Stromal cell of bone marrow (primary cell): ENCODE measurements around the gene FAM219B.
"Not testable (repeated sequence)": the region's sequence is repeated elsewhere in the genome, so short reads cannot be mapped to it uniquely, and the experiment has no call there.

Experiments used
- DNase-seq: peaks from one replicate; pipeline ENCODE4 v3.0.0-alpha.2; 2012; ENCODE audit warnings: low read depth

FAM219B gene

DNA sequence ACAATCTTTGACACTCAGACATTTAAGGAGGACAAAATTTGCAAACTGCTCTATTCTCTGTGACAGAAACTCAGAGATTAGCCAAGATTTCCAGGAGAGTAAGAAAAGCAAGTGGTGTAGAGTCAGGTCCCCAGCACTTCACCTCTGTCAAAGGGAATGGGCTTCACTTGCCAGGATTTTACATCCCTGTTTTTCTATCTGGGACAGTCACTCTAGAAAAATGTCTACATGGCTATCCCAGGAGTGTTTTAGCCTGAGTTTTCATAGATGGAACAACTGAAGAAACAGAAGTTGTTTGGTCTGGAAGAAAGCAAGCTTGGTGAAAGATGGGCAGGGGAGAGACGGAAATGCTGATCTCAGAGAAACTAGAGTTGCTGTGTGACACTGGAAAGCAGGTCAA lies 3.0 kb downstream of the FAM219B start:
- no peak for DNase-seq

DNA sequence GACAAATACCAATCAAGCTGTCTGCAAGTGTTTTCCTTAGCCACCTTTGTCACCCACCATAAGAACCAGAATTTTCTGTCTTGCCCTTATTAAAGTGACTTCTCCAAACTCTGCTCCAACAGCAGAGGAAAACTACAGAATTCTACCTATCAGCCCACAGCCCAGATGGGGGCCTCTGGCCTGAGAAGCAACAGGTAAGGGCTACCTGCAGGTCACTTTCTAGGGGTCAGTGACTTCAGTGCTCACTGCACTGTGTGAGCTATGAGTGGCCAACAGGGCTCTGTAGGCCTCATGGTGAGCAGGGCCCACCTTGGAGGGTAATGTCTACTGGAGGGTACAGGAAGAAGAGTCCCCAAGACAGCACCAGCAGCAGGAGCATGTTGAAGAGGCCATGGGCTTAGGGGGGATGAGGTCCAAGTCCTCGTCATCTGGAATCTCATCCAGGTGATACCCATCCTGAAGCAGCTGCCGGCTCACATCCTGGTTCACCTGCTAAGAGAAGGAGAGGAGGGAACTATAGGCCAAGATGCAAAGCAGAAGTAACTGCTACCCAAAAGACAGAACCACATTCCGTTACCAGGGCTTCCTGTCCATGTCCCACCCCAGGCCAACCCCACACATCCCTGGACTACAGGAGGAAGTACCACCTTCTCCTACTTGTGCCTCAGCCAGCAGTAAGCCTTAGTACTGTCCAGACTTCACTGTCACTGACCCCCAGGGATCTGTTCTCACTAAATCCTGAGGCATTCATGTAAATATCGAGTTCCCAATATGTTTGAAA lies 4.2 kb downstream of the FAM219B start:
- no peak for DNase-seq

DNA sequence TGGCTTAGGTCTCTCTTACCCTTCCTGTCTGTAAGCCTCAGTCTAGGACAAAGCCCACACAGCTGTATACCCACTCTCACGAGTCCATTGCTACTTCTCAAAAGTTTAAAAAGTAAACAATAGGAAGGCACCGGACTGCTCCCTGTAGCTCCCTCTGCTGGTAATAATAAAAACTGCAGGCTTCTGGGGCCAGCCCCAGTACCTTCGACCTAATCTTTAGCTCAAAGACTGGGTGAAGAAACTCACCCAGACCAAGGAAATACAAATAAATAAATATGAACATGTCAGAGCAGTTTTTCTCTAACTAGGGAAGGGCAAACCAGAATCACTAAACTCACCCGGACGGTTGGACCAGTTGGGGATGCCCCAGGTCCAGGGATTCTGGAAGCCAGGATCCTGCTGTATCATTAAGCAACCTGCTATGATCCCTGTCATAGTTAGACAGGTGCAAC lies 5.0 kb downstream of the FAM219B start:
- DNase-seq, result no peak

DNA sequence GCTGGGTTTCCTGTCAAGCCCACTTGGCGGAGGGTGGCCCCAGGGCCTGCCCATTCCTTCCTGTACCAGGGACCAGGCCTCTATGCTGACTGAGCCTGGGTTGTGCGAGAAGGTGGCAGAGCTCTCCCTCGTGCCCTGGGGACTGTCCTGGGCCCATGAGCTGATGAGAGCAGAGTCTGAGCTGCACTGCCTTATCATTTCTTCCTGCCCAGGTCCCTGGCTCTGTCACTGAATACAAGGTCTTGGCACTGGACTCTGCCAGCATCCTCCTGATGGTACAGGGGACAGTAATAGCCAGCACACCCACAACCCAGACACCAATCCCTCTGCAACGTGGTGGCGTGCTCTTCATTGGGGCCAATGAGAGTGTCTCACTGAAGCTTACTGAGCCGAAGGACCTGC lies 9.3 kb downstream of the FAM219B start:
- no peak for DNase-seq

DNA sequence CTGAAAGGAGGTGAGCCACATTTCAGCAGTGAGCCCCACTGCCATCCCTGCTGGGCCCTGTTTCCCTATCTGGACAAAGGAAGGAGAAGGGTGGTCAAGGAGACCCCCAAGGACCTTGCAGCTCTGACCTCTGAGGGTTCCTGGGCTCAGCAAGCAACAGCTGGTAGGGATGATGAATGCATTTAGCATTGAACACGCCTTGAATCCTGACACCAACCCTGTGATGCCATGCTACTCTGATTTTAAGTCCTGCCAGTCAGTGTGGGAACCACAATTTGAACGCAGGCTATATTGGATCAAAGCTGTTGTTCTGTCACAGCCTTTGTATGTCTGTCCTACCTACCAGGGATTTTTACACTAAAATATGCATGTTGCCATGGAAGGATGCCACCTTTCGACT lies 10.3 kb downstream of the FAM219B start:
- no peak for DNase-seq

DNA sequence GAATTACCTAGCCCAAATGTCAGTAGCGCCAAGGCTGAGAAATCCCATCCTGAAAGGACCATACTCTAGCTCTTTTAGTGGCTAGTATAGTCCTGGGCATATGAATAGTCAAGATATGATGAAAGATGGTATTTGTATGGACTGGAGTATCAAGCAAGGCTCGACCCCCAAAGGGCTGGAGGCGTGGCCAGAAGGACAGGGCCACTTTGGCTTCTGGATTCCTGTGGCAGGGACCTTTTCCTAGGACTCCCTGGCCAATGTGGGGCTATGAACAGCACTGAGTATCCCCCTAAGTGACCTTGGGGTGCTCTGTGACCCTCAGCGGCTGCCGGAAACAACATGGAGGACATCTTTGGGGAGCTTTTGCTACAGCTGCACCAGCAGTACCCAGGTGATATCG lies 10.8 kb downstream of the FAM219B start:
- DNase-seq, result no peak

DNA sequence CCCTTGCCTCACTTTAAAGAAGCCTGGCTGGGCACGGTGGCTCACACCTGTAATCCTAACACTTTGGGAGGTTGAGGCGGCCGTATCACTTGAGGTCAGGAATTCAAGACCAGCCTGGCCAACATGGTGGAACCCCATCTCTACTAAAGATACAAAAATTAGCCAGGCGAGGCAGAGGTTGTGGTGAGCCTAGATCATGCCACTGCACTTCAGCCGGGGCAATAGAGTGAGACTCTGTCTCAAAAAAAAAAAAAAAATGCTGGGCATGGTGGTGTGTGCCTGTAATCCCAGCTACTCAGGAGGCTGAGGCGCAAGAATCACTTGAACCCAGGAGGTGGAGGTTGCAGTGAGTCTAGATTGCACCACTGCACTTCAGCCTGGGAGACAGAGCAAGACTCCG lies 12.3 kb downstream of the FAM219B start:
- DNase-seq, result not testable (repeated sequence)

DNA sequence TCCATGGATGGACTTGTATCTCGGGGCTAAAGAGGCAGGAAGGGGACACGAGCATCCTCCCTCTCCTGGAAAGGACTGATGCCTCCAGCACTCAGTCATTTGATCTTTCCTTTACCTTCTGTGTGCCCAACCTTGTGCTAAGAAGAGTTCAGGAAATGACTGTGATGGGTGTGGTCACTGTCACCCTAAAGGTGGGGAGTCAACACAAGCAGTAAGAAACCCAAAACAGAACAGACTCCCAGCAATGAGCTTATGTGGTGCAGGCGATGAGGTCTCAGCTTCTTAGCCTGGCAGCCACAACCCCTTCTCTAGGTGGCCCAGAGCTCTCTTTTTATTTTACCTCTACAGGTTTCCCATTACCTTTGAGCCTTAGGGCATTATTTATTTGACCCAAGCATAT lies 13.0 kb downstream of the FAM219B start:
- no peak for DNase-seq

DNA sequence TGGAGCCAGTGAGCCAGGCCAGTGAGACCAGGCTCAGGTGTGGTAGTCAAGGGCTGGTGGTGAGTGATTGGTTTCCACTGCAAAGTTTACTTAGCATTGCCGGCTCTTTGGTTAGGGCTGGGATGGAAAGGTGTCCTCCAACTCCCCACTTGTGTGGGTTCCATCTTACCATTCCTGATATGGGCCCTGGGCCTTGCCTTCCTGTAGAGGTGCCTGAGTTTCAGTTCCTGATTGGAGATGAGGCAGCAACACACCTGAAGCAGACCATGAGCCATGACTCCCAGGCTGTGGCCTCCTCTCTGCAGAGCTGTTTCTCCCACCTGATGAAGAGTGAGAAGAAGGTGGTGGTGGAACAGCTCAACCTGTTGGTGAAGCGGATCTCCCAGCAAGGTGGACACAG lies 13.7 kb downstream of the FAM219B start:
- no peak for DNase-seq

DNA sequence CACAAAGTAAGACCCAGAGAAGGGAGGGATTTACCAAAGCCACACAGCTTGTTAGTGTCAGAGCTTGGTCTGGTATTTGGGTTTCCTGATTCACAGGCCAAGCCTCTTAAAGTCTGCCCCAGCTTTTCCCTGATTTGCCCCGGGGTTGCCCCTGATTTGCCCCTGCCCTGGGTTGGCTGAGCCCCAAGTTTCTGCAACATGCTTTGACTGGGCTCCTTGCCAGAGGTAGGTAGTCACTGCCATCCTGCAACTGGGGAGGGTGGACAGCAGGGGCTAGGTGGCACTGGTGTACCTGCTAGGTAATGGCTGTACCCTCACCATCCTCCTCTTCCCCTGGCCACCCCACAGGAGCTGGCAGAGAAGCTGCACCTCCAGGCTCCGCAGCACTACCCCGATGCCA lies 14.3 kb downstream of the FAM219B start:
- no peak for DNase-seq

DNA sequence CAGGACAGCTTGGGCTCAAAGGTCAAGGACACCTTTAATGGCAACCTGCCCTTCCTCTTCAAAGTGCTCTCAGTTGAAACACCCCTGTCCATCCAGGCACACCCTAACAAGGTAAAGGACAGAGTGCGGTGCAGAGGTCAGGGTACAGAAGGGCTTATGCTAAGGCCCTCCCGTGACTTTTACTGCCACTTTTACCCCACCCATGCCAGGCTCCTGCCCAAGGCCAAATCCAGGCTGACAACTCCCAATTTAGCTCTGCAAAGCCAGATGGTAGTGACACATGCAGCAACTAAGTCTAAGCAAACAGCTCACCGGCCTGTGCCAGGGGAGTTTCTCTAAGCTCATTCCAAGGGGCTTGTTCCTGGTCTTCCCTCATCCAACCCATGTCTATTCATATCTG lies 15.2 kb downstream of the FAM219B start:
- no peak for DNase-seq

DNA sequence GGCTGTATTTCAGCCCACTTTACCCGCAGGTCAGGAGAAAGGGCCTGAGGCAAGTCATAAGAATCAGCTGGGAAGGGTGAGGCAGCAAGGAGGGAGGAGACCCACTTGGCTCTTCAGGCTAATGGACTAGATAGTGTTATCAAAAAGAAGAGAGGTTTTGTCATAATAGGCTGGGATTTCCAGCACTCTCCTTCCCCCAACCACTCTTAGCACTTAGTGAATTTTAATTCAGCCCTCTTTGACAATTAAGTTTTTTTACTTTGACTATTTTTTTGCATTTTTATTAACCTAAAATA lies 16.0 kb downstream of the FAM219B start:
- DNase-seq, result no peak

DNA sequence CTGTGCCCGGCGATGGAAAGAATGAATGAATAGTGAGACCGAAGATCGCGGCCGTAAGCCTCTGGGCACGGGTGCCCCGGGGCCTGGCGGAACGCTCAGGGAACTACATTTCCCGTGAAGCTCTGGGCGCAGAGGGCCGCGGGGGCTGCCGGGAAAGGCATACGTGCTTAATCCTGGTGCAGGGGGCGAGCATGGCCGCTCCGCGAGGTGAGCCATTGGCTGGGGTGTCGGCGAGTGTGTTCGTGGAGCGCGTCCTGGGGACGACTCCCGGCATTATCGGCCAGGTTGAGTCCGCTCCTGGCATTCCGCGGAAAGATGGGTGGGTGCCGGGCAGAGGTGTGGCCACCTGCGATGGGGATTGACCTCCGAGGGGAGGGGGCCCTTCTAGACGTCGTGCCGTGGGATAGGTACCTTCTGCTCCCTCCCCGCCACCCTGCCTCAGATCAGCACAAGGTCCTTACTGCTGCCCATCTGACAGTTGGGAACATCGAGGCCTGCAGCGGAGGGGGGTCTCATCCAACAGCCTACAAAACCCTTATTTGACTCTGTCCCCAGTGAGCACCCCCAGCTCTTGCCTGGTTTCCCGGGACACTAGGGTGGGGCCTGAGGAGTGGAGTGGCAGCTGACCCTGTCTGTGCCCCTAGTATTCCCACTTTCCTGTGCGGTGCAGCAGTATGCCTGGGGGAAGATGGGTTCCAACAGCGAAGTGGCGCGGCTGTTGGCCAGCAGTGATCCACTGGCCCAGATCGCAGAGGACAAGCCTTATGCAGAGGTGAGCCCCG lies 16.6 kb downstream of the FAM219B start, which contains the start of gene MPI:
Gene MPI (plus strand): TSS at position 160 of the 782 bp plus-strand sequence. CDS start 32 bp downstream, at position 192.
- peak; percentile 69 for DNase-seq

DNA sequence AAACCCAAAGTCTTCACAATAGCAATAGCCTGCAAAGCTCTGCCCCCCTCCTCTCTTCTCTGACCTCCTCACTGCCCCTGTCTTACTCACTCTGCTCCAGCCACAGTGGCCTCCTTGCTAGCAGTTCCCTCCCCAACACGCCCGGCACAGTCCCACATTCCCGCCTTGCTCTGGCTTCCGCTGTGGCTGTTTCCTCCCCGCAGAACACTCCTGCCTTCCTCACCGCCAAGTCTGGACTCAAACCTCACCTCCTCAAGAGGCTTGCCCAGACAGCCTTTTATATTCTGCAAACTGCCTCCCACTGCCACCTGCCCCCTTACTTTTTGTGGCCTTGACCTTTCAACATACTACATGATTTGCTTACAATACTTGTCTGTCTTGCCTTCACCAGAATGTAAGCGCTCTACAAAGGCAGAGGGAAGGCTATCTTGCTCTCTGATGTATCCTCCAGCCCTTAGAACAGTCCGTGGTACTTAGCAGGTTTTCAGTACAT lies 17.2 kb downstream of the FAM219B start:
- no peak for DNase-seq

DNA sequence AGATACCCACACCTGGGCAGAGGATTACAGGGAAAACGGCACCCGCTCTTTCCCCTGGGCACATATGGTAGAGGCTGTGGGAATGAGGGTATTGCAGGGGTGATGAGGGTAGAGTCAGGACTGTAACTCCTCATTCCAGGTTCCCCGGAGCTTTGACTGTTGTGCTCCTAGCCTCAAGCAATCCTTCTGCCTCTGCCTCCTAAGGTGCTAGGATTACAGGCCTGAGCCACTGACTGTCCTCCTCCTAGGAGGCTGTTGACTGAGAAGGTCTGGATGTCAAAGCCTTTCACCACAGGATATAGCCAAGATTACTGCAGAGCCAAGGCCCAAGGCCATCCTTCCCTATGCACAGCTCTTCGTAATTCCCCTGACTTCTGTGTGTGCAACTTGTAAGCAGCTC lies 17.9 kb downstream of the FAM219B start:
- DNase-seq, result no peak

DNA sequence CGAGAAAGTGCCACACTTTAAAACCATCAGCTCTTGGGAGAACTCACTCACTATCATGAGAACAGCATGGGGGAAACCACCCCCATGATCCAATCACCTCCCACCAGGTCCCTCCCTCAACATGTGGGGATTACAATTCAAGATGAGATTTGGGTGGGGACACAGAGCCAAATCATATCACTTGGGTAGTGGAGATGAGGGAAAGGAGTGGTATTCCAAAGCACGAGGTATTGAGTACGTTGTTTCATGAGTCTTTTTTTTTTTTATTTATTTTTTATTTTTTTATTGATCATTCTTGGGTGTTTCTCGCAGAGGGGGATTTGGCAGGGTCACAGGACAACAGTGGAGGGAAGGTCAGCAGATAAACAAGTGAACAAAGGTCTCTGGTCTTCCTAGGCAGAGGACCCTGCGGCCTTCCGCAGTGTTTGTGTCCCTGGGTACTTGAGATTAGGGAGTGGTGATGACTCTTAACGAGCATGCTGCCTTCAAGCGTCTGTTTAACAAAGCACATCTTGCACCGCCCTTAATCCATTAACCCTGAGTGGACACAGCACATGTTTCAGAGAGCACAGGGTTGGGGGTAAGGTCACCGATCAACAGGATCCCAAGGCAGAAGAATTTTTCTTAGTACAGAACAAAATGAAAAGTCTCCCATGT lies 19.0 kb downstream of the FAM219B start:
- DNase-seq, result not testable (repeated sequence)

DNA sequence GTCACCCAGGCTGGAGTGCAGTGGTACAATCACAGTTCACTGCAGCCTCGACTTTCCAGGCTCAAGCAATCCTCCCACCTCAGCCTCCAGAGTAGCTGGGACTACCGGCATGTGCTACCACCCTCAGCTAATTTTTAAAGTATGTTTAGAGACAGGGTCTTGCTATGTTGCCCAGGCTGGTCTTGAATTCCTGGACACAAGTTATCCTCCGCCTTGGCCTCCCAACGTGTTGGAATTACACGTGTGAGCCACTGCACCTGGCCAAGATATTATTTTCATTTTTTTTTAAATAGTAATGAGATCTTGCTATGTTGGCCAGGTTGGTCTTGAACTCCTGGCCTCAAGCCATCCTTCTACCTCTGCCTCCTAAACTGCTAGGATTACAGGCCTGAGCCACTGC lies 21.2 kb downstream of the FAM219B start:
- no peak for DNase-seq

DNA sequence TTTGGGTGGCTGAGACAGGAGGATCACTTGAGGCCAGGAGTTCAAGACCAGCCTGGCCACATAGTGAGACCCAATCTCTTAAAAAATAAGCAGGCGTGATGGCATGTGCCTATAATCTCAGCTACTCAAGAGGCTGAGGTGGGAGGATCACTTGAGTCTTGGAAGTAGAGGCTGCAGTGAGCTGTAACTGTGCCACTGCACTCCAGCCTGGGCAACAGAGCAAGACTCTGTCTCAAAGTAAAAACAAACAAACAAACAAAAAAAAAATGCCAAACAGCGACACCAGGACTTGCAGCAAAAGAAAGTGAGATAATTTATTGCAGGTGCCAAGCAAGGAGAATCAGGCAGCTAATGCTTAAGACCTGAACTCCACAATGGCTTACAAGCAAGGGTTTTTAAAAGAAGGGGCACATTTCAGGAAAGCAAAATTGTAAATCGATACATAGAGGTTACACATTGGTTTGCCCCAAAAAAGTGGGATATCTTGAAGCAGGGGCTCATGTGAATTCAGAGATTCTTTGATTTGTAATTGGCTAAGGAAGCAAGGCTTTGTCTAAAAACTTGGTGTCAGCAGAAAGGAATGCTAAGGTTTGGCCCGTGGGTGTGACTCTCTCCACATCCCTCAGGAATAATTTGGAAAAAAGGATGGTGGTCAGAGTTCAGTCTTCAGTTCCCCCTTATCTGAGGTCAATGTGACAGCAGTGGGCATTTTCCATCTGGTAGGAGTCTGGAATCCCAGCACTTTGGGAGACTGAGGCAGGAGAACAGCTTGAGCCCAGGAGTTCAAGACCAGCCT lies 22.0 kb downstream of the FAM219B start:
- DNase-seq, result no peak

DNA sequence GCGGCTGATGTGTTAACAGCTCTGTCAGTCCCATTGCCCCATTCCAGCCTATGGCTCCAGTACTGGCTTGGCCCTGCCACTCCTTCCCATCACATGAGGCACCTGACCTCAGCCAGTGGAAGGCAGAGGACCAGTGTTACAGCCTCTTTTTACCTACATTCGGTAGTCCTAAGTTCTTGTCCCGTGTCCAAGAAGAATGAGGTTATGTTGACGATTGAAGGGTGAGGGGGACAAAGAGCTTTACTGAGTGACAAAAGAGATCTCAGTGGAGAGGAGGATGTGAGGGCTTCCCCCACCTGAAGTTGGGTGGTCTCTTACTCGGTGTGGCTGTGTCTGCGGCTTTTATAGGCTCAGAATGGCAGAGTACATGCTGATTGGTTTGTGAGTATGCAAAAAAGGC lies 24.1 kb downstream of the FAM219B start:
- no peak for DNase-seq

DNA sequence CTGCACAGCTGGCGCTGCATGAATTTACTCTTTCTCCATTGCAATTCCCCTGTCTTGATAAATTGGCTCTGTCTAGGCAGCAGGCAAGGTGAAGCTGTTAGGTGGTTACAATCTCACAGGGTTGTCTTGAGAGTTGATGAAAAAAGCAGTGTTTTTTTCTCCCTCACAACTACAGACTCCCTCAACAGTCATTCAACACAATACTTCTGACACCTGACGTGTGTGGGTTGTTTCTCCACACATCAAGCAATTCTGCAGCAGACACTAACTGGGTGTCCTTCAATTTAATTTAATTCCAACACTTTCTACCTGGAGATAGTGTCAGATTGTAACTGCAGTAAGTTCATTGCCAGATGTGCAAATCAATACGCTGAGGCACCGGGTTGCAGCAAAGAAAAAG lies 28.4 kb downstream of the FAM219B start:
- DNase-seq, result no peak

DNA sequence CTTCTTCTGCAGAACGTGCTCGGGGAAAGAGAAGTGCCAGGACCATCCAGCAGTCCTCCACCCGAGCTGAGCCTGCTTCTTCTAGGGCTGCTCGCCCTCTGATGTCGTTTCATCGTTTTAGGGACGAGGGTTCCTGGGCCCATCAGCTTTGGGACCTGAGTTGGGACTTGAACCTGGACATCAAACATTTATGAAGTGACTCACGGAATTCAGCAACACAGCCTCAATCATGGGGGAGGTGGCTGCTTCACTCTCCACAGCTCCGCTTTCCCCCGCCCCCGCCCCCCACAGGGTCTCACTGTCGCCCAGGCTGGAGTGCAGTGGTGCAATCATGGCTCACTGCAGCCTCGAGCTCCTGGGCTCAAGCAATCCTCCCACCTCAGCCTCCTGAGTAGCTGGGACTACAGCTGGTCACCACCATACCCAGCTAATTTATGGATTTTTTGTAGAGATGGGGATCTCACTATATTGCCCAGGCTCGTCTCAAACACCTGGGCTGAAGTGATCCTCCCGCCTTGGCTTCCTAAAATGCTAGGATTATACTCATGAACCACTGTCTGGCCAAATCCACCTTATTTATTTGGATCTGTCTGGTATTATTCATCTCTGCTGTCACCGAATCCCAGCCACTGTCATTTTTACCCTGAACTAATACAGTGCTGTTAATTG lies 32.8 kb downstream of the FAM219B start:
- no peak for DNase-seq
